GM12874 (cell line): ENCODE results near the gene PACS2.

ENCODE experiments used
- CTCF ChIP-seq: IDR thresholded peaks from 2 replicates; pipeline ENCODE4 v1.5.1; 2011; ENCODE audit warnings: low read depth, mild to moderate bottlenecking, control low read depth, low read length, moderate library complexity; ENCODE audit not compliant: insufficient read depth

The PACS2 gene

GRCh38 chr14:105374389-105374788 lies 59.8 kb downstream of the PACS2 start:
- TF ChIP-seq CTCF, result no peak

GRCh38 chr14:105375635-105376057 lies 61.1 kb downstream of the PACS2 start:
- no peak for TF ChIP-seq CTCF

GRCh38 chr14:105376521-105377440 lies 62.2 kb downstream of the PACS2 start:
- TF ChIP-seq CTCF, result 0 out of 2 replicates have a peak, but pooled peaks have one; percentile 7

- no peak for TF ChIP-seq CTCF
These were observed 63.1 kb downstream of the PACS2 start for GRCh38 chr14:105377555-105378182.

GRCh38 chr14:105378199-105378598 lies 63.7 kb downstream of the PACS2 start:
- TF ChIP-seq CTCF, result no peak

- TF ChIP-seq CTCF, result no peak
These were observed 64.5 kb downstream of the PACS2 start for GRCh38 chr14:105378873-105379685.

- no peak for TF ChIP-seq CTCF
These were observed 65.4 kb downstream of the PACS2 start for GRCh38 chr14:105379946-105380345.
